ENCODE measurements around the gene SPA17. TPM values are rescaled to one million over a fixed set of nuclear protein-coding genes. Genes with fewer than 3 reads are reported as not detected.

Gene SPA17
- total and polyA plus RNA-seq, 7 donors, result 0.32 to 3.6 (median 0.91) TPM

DNA sequence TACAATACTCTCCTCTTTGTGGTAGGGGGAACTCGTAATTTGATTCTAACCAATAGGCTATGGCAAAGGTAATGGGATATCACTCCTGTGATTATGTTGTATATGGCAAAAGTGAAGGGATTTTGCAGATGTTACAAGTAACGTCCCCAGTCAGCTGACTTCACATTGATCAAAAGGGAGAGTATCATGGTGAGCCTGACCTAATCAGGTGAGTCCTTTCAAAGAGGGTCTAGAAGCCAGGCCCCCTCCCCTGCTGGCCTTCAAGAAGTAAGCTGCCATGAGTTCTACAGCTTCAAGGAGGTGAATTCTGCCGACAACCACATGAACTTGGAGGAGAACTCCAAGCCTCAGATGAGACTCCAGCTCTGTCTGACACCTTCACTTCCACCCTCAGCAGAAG lies 31.1 kb upstream of the SPA17 start:
- ATAC-seq (no peak), DNase-seq (no peak)
- TF ChIP-seq, protein P1, sequence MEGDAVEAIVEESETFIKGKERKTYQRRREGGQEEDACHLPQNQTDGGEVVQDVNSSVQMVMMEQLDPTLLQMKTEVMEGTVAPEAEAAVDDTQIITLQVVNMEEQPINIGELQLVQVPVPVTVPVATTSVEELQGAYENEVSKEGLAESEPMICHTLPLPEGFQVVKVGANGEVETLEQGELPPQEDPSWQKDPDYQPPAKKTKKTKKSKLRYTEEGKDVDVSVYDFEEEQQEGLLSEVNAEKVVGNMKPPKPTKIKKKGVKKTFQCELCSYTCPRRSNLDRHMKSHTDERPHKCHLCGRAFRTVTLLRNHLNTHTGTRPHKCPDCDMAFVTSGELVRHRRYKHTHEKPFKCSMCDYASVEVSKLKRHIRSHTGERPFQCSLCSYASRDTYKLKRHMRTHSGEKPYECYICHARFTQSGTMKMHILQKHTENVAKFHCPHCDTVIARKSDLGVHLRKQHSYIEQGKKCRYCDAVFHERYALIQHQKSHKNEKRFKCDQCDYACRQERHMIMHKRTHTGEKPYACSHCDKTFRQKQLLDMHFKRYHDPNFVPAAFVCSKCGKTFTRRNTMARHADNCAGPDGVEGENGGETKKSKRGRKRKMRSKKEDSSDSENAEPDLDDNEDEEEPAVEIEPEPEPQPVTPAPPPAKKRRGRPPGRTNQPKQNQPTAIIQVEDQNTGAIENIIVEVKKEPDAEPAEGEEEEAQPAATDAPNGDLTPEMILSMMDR (IDR thresholded peaks at IDR 0.05), result no peak
- intact Hi-C loops (cut with DNase I), result loop anchor here in 1 of 2 donors (5.0 kb wide), 1 partner anchor 195 kb away; no protein-coding TSS in a partner anchor
- no peaks in the 10 kb centered on the region for H3K27me3 ChIP-seq (ENCODE audit: insufficient read depth in 3 of 3, low read length in 2 of 3)
- H3K4me3 ChIP-seq, result no peak overlapping the region
- 86 to 92% (median 88%) methylated on average over 3 of the region's 3 CpGs for WGBS, 3 donors
- peaks cover 0 to 37% of the 10 kb centered on the region in 2 donors for H3K36me3 ChIP-seq (ENCODE audit: insufficient read depth in 1 of 2, low read depth in 1 of 2)
- H3K9me3 ChIP-seq, result no peaks in the 10 kb centered on the region
- no peak overlapping the region for H3K27ac ChIP-seq
- no peaks in the 10 kb centered on the region for H3K4me1 ChIP-seq

DNA sequence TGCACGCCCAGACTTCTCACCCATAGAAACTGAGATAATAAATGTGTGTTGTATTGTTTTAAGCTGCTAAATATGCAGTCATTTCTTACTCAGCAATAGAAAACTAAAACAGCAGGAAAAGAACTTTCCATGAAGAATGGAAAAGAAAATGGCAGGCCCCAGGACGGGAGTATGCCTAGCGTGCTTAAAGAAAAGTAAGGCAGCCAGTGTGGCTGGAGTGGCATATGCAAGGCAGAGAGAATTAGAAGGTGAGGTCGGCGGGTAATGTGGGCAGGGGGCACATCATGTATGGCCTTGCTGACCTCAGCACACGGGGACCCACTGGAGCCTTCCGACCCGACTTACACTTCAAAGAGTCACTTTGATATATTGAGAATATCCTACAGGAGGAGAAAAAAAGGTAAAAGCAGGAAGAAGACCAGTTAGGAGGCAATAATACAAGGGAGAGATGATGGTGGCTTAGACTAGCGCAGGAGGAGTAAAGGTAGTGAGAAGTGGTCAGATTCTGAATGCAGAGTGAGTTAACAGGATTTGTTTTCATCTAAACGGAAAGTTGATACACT lies 30.6 kb upstream of the SPA17 start:
- 79 to 88% (median 85%) methylated on average over 10 of the region's 10 CpGs for WGBS, 3 donors
- Histone ChIP-seq H3K27me3 (ENCODE audit: insufficient read depth in 3 of 3, low read length in 2 of 3) (no peaks in the 10 kb centered on the region), H3K27ac (no peak overlapping the region), H3K9me3 (no peaks in the 10 kb centered on the region), H3K4me3 (no peak overlapping the region), H3K4me1 (no peaks in the 10 kb centered on the region), H3K36me3 (ENCODE audit: insufficient read depth in 1 of 2, low read depth in 1 of 2) (peaks cover 0 to 37% of the 10 kb centered on the region in 2 donors)
- ATAC-seq (no peak), DNase-seq (no peak)
- intact Hi-C loops (cut with DNase I), result loop anchor here in 1 of 2 donors (5.0 kb wide), 1 partner anchor 194 kb away; no protein-coding TSS in a partner anchor
- TF ChIP-seq, protein P1 (IDR thresholded peaks at IDR 0.05), result no peak

DNA sequence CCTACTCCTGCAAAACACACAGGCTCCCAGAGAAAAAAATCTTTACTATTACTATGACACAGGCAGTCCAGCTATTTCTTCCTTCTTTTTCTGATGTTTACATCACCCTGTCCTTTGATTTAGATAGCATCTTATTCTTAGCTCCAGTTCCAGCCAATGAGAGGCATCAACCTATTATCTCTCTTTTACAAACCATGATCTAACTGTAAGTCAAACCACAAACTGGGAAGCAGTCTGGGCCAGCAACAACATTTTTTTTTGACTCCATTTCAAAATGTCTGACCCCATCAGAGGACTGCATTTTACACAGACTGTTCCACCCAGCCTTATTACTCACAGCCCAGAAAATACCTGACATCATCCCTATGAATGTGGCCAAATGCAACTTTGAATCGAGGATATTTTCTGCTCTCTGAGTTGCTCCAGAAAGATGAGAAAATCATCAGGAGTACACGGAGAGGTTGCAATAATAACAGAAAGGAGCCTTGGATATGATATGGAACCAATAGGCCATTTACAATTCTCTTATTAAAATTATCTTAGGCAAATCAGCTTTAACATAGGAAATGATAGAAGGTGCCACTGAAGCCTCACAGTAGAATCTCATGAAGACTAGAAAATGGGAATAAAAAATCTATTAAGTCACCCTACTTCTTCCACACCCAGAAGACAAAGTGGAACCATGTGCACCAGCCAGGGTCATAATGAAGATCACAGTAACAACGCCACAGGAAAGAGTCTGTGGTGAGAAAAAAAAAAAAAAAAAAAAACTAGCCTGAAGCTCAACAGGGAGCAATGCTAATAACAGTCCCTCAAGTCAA lies 29.9 kb upstream of the SPA17 start:
- no peak overlapping the region for H3K27ac ChIP-seq
- no peak overlapping the region for H3K4me3 ChIP-seq
- no peaks in the 10 kb centered on the region for H3K27me3 ChIP-seq (ENCODE audit: insufficient read depth in 3 of 3, low read length in 2 of 3)
- TF ChIP-seq, protein P1 (IDR thresholded peaks at IDR 0.05), result no peak
- intact Hi-C loops (cut with DNase I), result loop anchor here in 1 of 2 donors (5.0 kb wide), 1 partner anchor 193 kb away; no protein-coding TSS in a partner anchor
- no peaks in the 10 kb centered on the region for H3K4me1 ChIP-seq
- 34 to 45% (median 35%) methylated on average over 3 of the region's 3 CpGs for WGBS, 3 donors
- ATAC-seq (peak; percentile 18 to 40 (median 32)), DNase-seq (no peak)
- H3K36me3 ChIP-seq (ENCODE audit: insufficient read depth in 1 of 2, low read depth in 1 of 2), result peaks cover 0 to 30% of the 10 kb centered on the region in 2 donors
- H3K9me3 ChIP-seq, result no peaks in the 10 kb centered on the region

DNA sequence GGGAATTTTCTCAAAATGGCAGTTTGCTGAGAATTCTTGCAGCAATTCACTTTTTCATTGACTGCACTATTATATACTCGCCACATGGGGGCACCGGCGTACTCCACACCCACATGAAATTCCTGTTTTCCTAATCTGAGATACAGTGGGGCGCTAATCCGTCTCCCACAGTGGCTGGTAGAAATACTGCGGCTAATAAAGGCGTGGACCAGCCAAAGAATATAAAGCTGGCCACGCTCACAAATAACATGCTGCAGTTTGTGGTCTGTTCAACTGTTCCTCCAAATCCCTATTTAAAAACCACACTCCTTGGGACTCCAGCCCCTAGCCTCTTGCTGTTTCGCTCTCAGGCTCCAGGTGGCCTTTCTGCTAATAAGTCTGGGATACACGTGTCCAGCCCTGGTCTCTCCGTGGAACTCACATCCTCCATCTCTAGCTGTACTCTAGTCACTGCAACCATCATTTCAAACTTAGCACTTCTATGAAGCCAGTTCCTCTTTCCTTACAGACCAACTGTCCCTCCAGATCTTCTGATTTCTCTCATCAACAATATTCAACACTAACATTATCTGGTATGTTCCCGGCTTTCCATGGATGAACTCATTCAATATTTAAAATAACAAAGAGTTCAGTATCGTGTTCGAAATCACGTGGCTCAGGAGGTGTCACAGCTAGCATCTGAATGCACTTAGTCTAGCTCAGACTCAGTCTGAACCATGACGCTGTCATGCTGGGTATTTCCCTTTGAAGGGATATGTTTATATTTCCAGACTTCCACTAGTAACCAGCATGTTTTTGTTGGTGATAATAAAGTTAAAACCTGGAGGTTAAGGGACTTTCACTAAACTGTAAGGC lies 29.1 kb upstream of the SPA17 start:
- DNase-seq, result peak; percentile 42 to 57
- peak; percentile 73 to 91 (median 83) for ATAC-seq
- Histone ChIP-seq H3K27ac (no peak overlapping the region), H3K4me3 (no peak overlapping the region), H3K9me3 (no peaks in the 10 kb centered on the region), H3K36me3 (ENCODE audit: insufficient read depth in 1 of 2, low read depth in 1 of 2) (peaks cover 0 to 22% of the 10 kb centered on the region in 2 donors), H3K4me1 (no peaks in the 10 kb centered on the region), H3K27me3 (ENCODE audit: insufficient read depth in 3 of 3, low read length in 2 of 3) (no peaks in the 10 kb centered on the region)
- 28 to 31% (median 29%) methylated on average over 16 of the region's 16 CpGs for WGBS, 3 donors
- intact Hi-C loops (cut with DNase I), result loop anchor here in 1 of 2 donors (5.0 kb wide), 1 partner anchor 193 kb away; no protein-coding TSS in a partner anchor
- TF ChIP-seq, protein P1 (IDR thresholded peaks at IDR 0.05), result peak; percentile 73

All from psoas muscle (tissue), 8 donors.